HUES64 (cell line): ENCODE data around the gene ERAS.
"Not testable (repeated sequence)": the region's sequence is repeated elsewhere in the genome, so short reads cannot be mapped to it uniquely, and the experiment has no call there.

Source experiments
- H3K27ac ChIP-seq: 2 replicates; pipeline ENCODE4 v1.7.0; 2013; ENCODE audit warnings: low read depth, low read length, inconsistent platforms
- H3K27me3 ChIP-seq: 2 replicates; pipeline ENCODE4 v1.6.1; 2013; ENCODE audit warnings: mild to moderate bottlenecking, low read length; ENCODE audit not compliant: insufficient read depth
- H3K36me3 ChIP-seq: 2 replicates; pipeline ENCODE4 v1.6.1; 2013; ENCODE audit warnings: mild to moderate bottlenecking, low read length; ENCODE audit not compliant: insufficient read depth
- H3K4me1 ChIP-seq: 2 replicates; pipeline ENCODE4 v1.6.1; 2013; ENCODE audit warnings: mild to moderate bottlenecking, low read length, moderate library complexity; ENCODE audit not compliant: insufficient read depth
- H3K4me3 ChIP-seq: 2 replicates; pipeline ENCODE4 v1.5.1; 2013; ENCODE audit warnings: mild to moderate bottlenecking, low read length, moderate library complexity
- H3K9ac ChIP-seq: 2 replicates; pipeline ENCODE4 v1.6.1; 2013; ENCODE audit warnings: mild to moderate bottlenecking, low read depth, low read length
- H3K9me3 ChIP-seq: 2 replicates; pipeline ENCODE4 v1.6.1; 2013; ENCODE audit warnings: low read depth, low read length; ENCODE audit not compliant: insufficient read depth
- WGBS: fragments of 150-250, 120-280 bp; methylation state at CpG from one replicate; pipeline ENCODE4 v1.1.7; 2013; ENCODE audit warnings: missing lambda C conversion rate; 5-methylcytosine and 5-hydroxymethylcytosine counted together

Gene ERAS

GRCh38 chrX:48835524-48836329, 9.4 kb downstream of the ERAS start, which contains the start of gene PCSK1N:
Gene PCSK1N (minus strand): TSS chrX:48835610. CDS start chrX:48835532, 78 bp downstream.
- Histone ChIP-seq H3K4me1 (no peaks in the 10 kb centered on the region), H3K4me3 (peak within 1 kb of the TSS; percentile 41), H3K9me3 (no peaks in the 10 kb centered on the region), H3K27ac (no peak within 1 kb of the TSS), H3K36me3 (no peaks in the 10 kb centered on the region), H3K27me3 (peaks cover 60% of the 10 kb centered on the region), H3K9ac (no peak within 1 kb of the TSS)
- 30% methylated on average over 17 of the region's 35 CpGs for WGBS

GRCh38 chrX:48839686-48840085, 13.4 kb downstream of the ERAS start:
- 88% methylated on average over 9 of the region's 10 CpGs for whole genome bisulfite sequencing

GRCh38 chrX:48848847-48849246, 22.5 kb downstream of the ERAS start:
- no peaks in the 10 kb centered on the region for H3K27me3 ChIP-seq
- no peak overlapping the region for H3K9ac ChIP-seq
- no peaks in the 10 kb centered on the region for H3K36me3 ChIP-seq
- no peaks in the 10 kb centered on the region for H3K4me1 ChIP-seq
- H3K4me3 ChIP-seq = no peak overlapping the region
- no peak overlapping the region for H3K27ac ChIP-seq
- no CpG with 5 or more reads among the region's 1 CpG for WGBS
- H3K9me3 ChIP-seq = peaks cover 4% of the 10 kb centered on the region; the same call in 1 of the 2 replicates

More at GRCh38 chrX:48839686-48840085, 13.4 kb downstream of the ERAS start:
- Histone ChIP-seq H3K9me3 (no peaks in the 10 kb centered on the region), H3K27ac (no peak overlapping the region), H3K9ac (no peak overlapping the region), H3K4me3 (no peak overlapping the region), H3K27me3 (peaks cover 20% of the 10 kb centered on the region), H3K4me1 (no peaks in the 10 kb centered on the region), H3K36me3 (no peaks in the 10 kb centered on the region)

- Histone ChIP-seq H3K9ac (no peak overlapping the region), H3K36me3 (no peaks in the 10 kb centered on the region), H3K9me3 (peaks cover 4% of the 10 kb centered on the region; the same call in 1 of the 2 replicates), H3K27ac (no peak overlapping the region), H3K4me1 (no peaks in the 10 kb centered on the region), H3K4me3 (no peak overlapping the region), H3K27me3 (no peaks in the 10 kb centered on the region)
- 80% methylated on average over 7 of the region's 7 CpGs for WGBS
Observed at GRCh38 chrX:48852857-48853256, 26.5 kb downstream of the ERAS start.

- H3K9me3 ChIP-seq, H3K36me3 ChIP-seq, H3K27ac ChIP-seq, H3K4me3 ChIP-seq, H3K27me3 ChIP-seq, H3K4me1 ChIP-seq, H3K9ac ChIP-seq: not testable (repeated sequence)
Observed at GRCh38 chrX:48853494-48853893, 27.2 kb downstream of the ERAS start.

- not testable (repeated sequence) for H3K27me3 ChIP-seq, H3K9ac ChIP-seq, H3K4me3 ChIP-seq, H3K4me1 ChIP-seq, H3K36me3 ChIP-seq, H3K9me3 ChIP-seq, H3K27ac ChIP-seq
- WGBS = 96% methylated on average over 11 of the region's 12 CpGs
Observed at GRCh38 chrX:48854121-48854804, 27.9 kb downstream of the ERAS start.

- Histone ChIP-seq H3K9ac (no peak overlapping the region), H3K4me1 (no peaks in the 10 kb centered on the region), H3K27me3 (no peaks in the 10 kb centered on the region), H3K27ac (no peak overlapping the region), H3K36me3 (no peaks in the 10 kb centered on the region), H3K9me3 (peaks cover 4% of the 10 kb centered on the region; the same call in 1 of the 2 replicates), H3K4me3 (no peak overlapping the region)
- WGBS = 32% methylated on average over 2 of the region's 5 CpGs
Observed at GRCh38 chrX:48854898-48855297, 28.6 kb downstream of the ERAS start.

GRCh38 chrX:48864210-48864609, 37.9 kb downstream of the ERAS start:
- Histone ChIP-seq H3K4me3 (no peak overlapping the region), H3K27ac (no peak overlapping the region), H3K9me3 (no peaks in the 10 kb centered on the region), H3K4me1 (no peaks in the 10 kb centered on the region), H3K9ac (no peak overlapping the region), H3K27me3 (no peaks in the 10 kb centered on the region), H3K36me3 (no peaks in the 10 kb centered on the region)
- 84% methylated on average over 4 of the region's 4 CpGs for WGBS

GRCh38 chrX:48872017-48872416, 45.7 kb downstream of the ERAS start:
- not testable (repeated sequence) for H3K27ac ChIP-seq, H3K36me3 ChIP-seq, H3K9ac ChIP-seq, H3K4me1 ChIP-seq, H3K4me3 ChIP-seq, H3K27me3 ChIP-seq, H3K9me3 ChIP-seq
- no CpG with 5 or more reads among the region's 2 CpGs for WGBS

GRCh38 chrX:48876944-48877343, 50.6 kb downstream of the ERAS start:
- H3K9me3 ChIP-seq, H3K27ac ChIP-seq, H3K4me1 ChIP-seq, H3K36me3 ChIP-seq, H3K27me3 ChIP-seq, H3K4me3 ChIP-seq, H3K9ac ChIP-seq: not testable (repeated sequence)
- 90% methylated on average over 2 of the region's 4 CpGs for WGBS
